ENCODE measurements around the gene DDC.
A peak's percentile ranks its signal among the peaks of the same experiment; 100 is the strongest.

Gene DDC

DNA sequence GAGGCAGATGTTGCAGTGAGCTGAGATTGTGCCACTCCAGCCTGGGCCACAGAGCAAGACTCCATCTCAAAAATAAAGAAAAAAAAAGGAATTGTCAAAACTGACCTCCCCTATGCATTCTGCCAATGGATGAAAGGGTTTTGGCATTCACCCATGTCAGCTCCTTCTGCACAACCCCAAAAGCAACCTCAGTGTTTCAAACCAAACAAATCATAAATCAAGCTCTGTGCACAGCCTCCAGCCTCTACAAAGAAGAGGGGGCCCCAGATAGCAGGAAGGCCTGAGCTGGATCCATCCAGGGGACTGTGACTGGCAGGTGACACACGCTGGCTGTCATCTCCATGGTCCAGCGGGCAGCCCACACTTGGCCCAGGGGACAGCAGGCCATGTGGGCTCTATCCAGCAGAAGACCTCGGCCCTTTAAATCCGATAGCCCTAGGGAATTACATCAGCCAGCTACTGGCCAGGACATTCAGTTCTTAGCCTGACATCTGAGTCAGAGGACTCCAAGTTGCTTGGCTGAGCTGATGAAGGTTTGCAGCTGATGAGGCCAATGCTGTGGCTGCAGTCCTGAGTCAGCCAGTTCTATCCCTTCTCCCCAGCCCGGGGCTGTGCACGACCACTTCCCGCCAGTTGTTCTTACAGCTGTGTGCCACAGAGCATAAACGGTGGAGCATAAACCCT is 63.1 kb downstream of the DDC start:
- no peak overlapping the region for H3K4me3 ChIP-seq
- no peak for TF ChIP-seq Cebpa-rat (IDR thresholded peaks at IDR 0.05)
- H3K27ac ChIP-seq, result no peak overlapping the region
- H3K36me3 ChIP-seq, result no peaks in the 10 kb centered on the region
- H3K9me3 ChIP-seq (replicated peaks in 1 of 11), result peaks cover 0 to 7% (median 0%) of the 10 kb centered on the region in 11 experiments; a peak in 1 of 22 replicates
- H3K4me2 ChIP-seq, result peak overlapping the region in 9 of 11 experiments; percentile 26 to 71 (median 51); a peak in 16 of 22 replicates
- no peaks in the 10 kb centered on the region for H4K20me1 ChIP-seq
- H3K9ac ChIP-seq, result no peak overlapping the region; a peak in 1 of 22 replicates
- H3K27me3 ChIP-seq, result peaks cover 0 to 3% (median 0%) of the 10 kb centered on the region in 11 experiments; a peak in 1 of 22 replicates
- peaks cover 0 to 35% (median 27%) of the 10 kb centered on the region in 10 experiments; a peak in 16 of 20 replicates for H3K4me1 ChIP-seq

DNA sequence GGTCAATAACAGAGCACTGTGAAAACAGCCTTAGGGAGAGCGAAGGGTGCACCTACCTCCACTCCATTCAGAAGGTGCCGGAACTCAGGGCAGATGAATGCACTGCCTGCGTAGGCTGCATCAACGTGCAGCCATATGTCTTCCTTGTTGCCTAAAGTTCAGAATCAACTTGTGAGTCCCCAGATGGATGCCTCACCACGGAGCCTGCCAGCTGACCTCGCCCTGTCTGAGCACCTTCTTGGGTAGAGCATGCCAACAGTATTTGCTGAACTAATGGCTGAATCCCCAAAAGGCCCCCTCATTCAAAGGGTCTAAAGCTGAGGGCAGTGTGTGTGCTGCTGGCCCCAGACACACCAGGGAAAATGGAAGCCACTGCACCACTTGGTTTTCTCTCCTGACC is 66.1 kb downstream of the DDC start:
- TF ChIP-seq Cebpa-rat (IDR thresholded peaks at IDR 0.05), result no peak
- Histone ChIP-seq H3K9me3 (replicated peaks in 1 of 11) (peaks cover 0 to 7% (median 0%) of the 10 kb centered on the region in 11 experiments; a peak in 1 of 22 replicates), H3K27me3 (peaks cover 0 to 3% (median 0%) of the 10 kb centered on the region in 11 experiments; a peak in 1 of 22 replicates), H3K9ac (no peak overlapping the region), H3K27ac (no peak overlapping the region), H3K4me3 (no peak overlapping the region), H3K4me2 (no peak overlapping the region), H3K36me3 (no peaks in the 10 kb centered on the region), H4K20me1 (no peaks in the 10 kb centered on the region), H3K4me1 (peaks cover 0 to 20% (median 16%) of the 10 kb centered on the region in 10 experiments; a peak in 16 of 20 replicates)

DNA sequence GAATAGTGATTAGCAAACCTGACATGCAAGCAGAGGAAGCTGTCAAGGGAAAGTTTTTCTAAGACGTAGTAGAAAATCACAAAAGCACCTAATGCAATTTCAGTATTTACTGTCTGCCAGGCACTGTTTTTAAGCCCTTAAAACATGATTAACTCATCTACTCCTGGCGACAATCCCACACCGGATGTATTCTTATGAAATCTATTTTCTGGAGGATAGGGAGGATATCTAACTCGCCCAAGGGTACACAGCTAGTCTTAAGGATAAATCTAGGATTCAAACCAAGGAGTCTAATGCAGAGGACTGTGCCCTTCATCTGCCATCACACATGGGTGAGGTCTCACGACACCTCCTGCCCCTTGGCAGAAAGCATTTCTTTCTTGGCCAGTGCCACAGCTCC is 67.2 kb downstream of the DDC start:
- Histone ChIP-seq H3K27ac (no peak overlapping the region), H3K9ac (no peak overlapping the region), H3K9me3 (replicated peaks in 1 of 11) (peaks cover 0 to 7% (median 0%) of the 10 kb centered on the region in 11 experiments; a peak in 3 of 22 replicates), H3K4me1 (peaks cover 0 to 16% (median 15%) of the 10 kb centered on the region in 10 experiments; a peak in 16 of 20 replicates), H3K27me3 (peaks cover 0 to 3% (median 0%) of the 10 kb centered on the region in 11 experiments; a peak in 1 of 22 replicates), H3K4me2 (no peak overlapping the region), H3K4me3 (no peak overlapping the region), H4K20me1 (no peaks in the 10 kb centered on the region), H3K36me3 (no peaks in the 10 kb centered on the region)
- TF ChIP-seq Cebpa-rat (IDR thresholded peaks at IDR 0.05), result no peak

DNA sequence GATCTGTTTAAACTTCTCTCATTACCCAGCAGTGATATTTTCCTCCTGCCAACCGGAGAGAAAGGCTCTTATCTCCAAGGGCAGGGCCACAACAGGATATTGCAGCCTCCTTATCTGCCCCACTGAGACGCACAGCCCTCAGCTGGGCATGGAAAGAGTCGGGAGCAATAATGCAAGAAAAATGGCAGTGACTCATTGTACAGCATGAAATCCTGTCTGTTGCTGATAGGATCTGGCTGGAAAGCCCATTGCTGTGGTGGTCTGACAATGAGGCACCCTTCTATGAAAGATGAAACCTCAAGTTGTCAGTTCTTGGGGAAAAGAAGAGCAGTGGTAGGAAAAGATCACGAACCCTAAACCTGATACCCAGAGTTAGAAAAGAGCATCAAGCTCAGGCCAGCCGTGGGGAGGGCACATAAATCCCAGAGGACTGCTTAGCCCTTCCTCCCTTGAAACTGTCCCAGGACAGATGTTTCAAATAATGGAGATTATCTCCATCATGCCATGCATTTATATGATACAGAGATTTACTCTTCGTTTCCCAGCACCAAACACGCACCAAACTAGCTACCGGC is 68.0 kb downstream of the DDC start:
- Histone ChIP-seq H3K27ac (no peak overlapping the region), H3K4me1 (peaks cover 0 to 8% (median 7%) of the 10 kb centered on the region in 10 experiments; a peak in 16 of 20 replicates)
- no peak for TF ChIP-seq Cebpa-rat (IDR thresholded peaks at IDR 0.05)

DNA sequence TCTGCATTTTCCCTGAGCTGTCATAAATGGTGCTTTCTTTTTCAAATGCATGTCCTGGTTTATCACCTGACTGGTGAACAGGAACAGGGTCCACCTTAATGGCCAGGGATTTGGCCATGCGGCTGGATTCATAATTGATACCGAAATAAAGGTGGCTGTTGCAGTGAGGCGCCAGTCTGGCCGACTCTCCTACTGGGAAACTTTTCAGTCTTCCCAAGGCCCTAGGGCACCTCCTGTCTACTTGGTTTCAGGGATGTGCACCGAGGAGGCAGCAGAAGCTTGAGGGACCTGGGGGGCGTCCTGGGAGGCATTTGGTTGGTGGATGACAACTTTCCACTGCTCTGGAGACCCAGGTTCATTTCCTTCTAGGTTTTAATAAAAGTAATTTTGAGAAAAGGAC is 68.6 kb downstream of the DDC start:
- Histone ChIP-seq H3K4me2 (peak overlapping the region in 1 of 11 experiments; percentile 12; a peak in 1 of 22 replicates), H3K36me3 (no peaks in the 10 kb centered on the region), H3K9me3 (replicated peaks in 1 of 11) (peaks cover 0 to 9% (median 0%) of the 10 kb centered on the region in 11 experiments; a peak in 3 of 22 replicates), H4K20me1 (no peaks in the 10 kb centered on the region), H3K27ac (no peak overlapping the region), H3K27me3 (peaks cover 0 to 3% (median 0%) of the 10 kb centered on the region in 11 experiments; a peak in 1 of 22 replicates), H3K4me1 (peaks cover 0 to 3% (median under 1%) of the 10 kb centered on the region in 10 experiments; a peak in 11 of 20 replicates), H3K9ac (no peak overlapping the region), H3K4me3 (no peak overlapping the region)
- TF ChIP-seq Cebpa-rat (IDR thresholded peaks at IDR 0.05), result no peak

More for the DNA sequence above, 68.0 kb downstream of the DDC start:
- H3K9ac ChIP-seq, result no peak overlapping the region
- H3K36me3 ChIP-seq, result no peaks in the 10 kb centered on the region
- H3K27me3 ChIP-seq, result peaks cover 0 to 3% (median 0%) of the 10 kb centered on the region in 11 experiments; a peak in 1 of 22 replicates
- H3K9me3 ChIP-seq (replicated peaks in 1 of 11), result peaks cover 0 to 9% (median 0%) of the 10 kb centered on the region in 11 experiments; a peak in 3 of 22 replicates
- no peak overlapping the region for H3K4me3 ChIP-seq
- no peaks in the 10 kb centered on the region for H4K20me1 ChIP-seq
- H3K4me2 ChIP-seq, result peak overlapping the region in 1 of 11 experiments; percentile 12; a peak in 1 of 22 replicates

DNA sequence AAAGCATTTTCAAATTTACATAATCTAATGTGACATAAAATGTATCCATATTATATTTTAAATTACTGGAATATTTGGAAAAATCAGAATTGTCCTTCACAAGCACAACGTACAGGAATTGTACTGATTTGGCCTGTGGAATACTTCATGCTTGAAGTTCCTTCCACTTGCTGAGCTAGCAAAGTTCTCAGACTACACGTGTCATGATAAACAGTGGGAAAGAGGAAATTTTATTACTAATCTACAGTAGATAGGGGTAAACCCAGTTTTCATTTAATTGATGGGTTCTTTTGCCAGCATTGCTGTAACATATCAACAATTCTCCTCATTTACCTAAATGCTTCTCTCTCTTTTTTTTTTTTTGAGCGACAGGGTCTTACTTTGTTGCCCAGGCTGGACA is 69.5 kb downstream of the DDC start:
- no peaks in the 10 kb centered on the region for H4K20me1 ChIP-seq
- no peak overlapping the region for H3K4me3 ChIP-seq
- no peaks in the 10 kb centered on the region for H3K36me3 ChIP-seq
- TF ChIP-seq Cebpa-rat (IDR thresholded peaks at IDR 0.05), result no peak
- peaks cover 0 to 3% (median 0%) of the 10 kb centered on the region in 11 experiments; a peak in 1 of 22 replicates for H3K27me3 ChIP-seq
- no peak overlapping the region for H3K27ac ChIP-seq
- peaks cover 0 to 10% (median 0%) of the 10 kb centered on the region in 11 experiments; a peak in 3 of 22 replicates for H3K9me3 ChIP-seq (replicated peaks in 1 of 11)
- H3K4me1 ChIP-seq, result peaks cover 0 to 8% (median 3%) of the 10 kb centered on the region in 10 experiments; a peak in 6 of 20 replicates
- H3K4me2 ChIP-seq, result no peak overlapping the region
- no peak overlapping the region for H3K9ac ChIP-seq

DNA sequence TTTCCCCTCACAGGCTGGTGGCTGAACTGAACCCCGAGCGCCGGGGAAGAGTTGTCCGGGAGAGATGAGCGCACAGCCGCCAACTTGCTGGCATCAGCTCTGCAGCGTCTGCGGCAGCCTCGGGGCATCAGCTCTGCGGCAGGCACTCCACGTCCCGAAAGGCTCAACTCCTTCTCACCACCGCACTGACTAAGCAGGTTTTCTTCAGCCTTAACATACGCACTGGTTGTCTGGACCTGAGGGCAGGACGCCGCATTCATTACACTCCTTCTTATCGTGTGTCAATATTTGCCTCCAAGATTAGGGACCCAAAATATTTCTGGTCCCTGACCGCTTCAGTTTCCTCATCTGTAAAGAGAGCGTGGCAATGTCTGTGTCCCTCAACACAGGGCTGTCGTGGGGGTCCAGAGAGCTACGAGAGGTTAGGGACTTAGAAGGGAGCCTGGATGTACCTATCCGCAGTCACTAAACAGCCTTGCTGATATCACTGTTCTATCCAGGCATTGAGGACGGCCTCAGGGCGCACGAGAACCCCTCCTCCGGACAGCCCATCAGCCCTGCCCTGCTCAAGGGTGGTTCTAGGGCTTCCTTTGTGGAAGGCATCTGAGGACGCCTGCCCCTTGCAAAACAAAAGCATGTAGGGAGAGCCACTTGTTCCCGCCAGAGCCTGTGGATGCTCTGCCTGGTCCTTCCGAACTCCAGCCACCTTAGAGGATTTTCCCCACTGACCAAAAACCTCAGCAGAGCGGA is 72.3 kb downstream of the DDC start:
- Histone ChIP-seq H3K36me3 (no peaks in the 10 kb centered on the region; a peak in 1 of 22 replicates), H4K20me1 (no peaks in the 10 kb centered on the region), H3K9ac (no peak overlapping the region), H3K27ac (no peak overlapping the region), H3K4me1 (peaks cover 0 to 8% (median 3%) of the 10 kb centered on the region in 10 experiments; a peak in 6 of 20 replicates), H3K9me3 (replicated peaks in 1 of 11) (peaks cover 21 to 30% (median 22%) of the 10 kb centered on the region in 11 experiments), H3K27me3 (peaks cover 0 to 3% (median 0%) of the 10 kb centered on the region in 11 experiments; a peak in 1 of 22 replicates), H3K4me2 (no peak overlapping the region), H3K4me3 (no peak overlapping the region)
- no peak for TF ChIP-seq Cebpa-rat (IDR thresholded peaks at IDR 0.05)

DNA sequence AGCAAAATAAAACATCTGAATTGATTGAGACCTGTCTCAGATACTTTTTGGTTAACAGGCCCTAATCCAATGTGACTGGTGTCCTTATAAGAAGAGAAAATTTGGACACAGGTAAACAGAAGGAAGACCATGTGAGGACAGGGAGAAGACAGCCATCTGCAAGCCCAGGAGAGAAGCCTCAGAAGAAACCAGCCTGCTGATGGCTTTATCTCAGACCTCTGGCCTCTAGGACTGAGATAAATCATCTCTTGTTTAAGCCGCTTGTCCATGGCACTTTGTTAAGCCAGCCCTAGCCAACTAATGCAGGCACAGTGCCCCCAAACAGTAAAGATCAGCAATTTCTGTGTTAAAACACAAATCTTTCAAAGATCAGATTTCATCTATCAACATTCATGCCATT is 73.3 kb downstream of the DDC start:
- Histone ChIP-seq H3K27me3 (no peaks in the 10 kb centered on the region), H3K9me3 (replicated peaks in 1 of 11) (peaks cover 26 to 37% (median 31%) of the 10 kb centered on the region in 11 experiments), H3K4me3 (no peak overlapping the region), H3K4me2 (no peak overlapping the region; a peak in 2 of 22 replicates), H3K4me1 (peaks cover 0 to 8% (median 3%) of the 10 kb centered on the region in 10 experiments; a peak in 6 of 20 replicates), H3K36me3 (no peaks in the 10 kb centered on the region; a peak in 1 of 22 replicates), H3K9ac (no peak overlapping the region), H4K20me1 (no peaks in the 10 kb centered on the region), H3K27ac (no peak overlapping the region)
- no peak for TF ChIP-seq Cebpa-rat (IDR thresholded peaks at IDR 0.05)
